HEK293 (cell line): ENCODE results near the gene HINT3.

ENCODE experiments used
- AEBP2 ChIP-seq: fragments of 450-650 bp; formaldehyde crosslinking; IDR thresholded peaks from 2 replicates; pipeline ENCODE4 v1.5.1; 2016; ENCODE audit warnings: missing biosample characterization, missing genetic modification characterization, borderline replicate concordance
- BCL11B ChIP-seq: fragments of 450-650 bp; formaldehyde crosslinking; IDR thresholded peaks from 2 replicates; pipeline ENCODE4 v1.5.1; 2016; ENCODE audit warnings: low read depth, missing biosample characterization, missing genetic modification characterization
- CTCF ChIP-seq: fragments of 450-650 bp; formaldehyde crosslinking; IDR thresholded peaks from 2 replicates; pipeline ENCODE4 v1.5.1; 2016; ENCODE audit warnings: missing biosample characterization, missing genetic modification characterization
- EGR2 ChIP-seq: fragments of 450-650 bp; formaldehyde crosslinking; IDR thresholded peaks from 2 replicates; pipeline ENCODE4 v1.5.1; 2016; ENCODE audit warnings: low read depth, missing biosample characterization, missing genetic modification characterization
- HOXC10 ChIP-seq: sonication (generic); formaldehyde crosslinking; IDR thresholded peaks from 2 replicates; pipeline ENCODE4 v1.8.1; 2023; ENCODE audit warnings: mild to moderate bottlenecking, missing genetic modification reagents
- INSM2 ChIP-seq: fragments of 450-650 bp; formaldehyde crosslinking; IDR thresholded peaks from 2 replicates; pipeline ENCODE4 v1.5.1; 2016; ENCODE audit warnings: missing biosample characterization, missing genetic modification characterization
- OVOL3 ChIP-seq: fragments of 450-650 bp; formaldehyde crosslinking; IDR thresholded peaks from 2 replicates; pipeline ENCODE4 v1.5.1; 2016; ENCODE audit warnings: missing biosample characterization, missing genetic modification characterization
- RBAK ChIP-seq: fragments of 450-650 bp; formaldehyde crosslinking; IDR thresholded peaks from 2 replicates; pipeline ENCODE4 v1.5.1; 2016; ENCODE audit warnings: missing biosample characterization, missing genetic modification characterization
- SCRT2 ChIP-seq: fragments of 450-650 bp; formaldehyde crosslinking; IDR thresholded peaks from 2 replicates; pipeline ENCODE4 v1.5.1; 2016; ENCODE audit warnings: missing biosample characterization, missing genetic modification characterization
- SP7 ChIP-seq: fragments of 450-650 bp; formaldehyde crosslinking; IDR thresholded peaks from 2 replicates; pipeline ENCODE4 v1.5.1; 2016; ENCODE audit warnings: missing biosample characterization, missing genetic modification characterization
- ZBTB21 ChIP-seq: fragments of 450-650 bp; formaldehyde crosslinking; IDR thresholded peaks from 2 replicates; pipeline ENCODE4 v1.5.1; 2017; ENCODE audit warnings: missing biosample characterization, missing genetic modification characterization
- ZBTB48 ChIP-seq: fragments of 450-650 bp; formaldehyde crosslinking; IDR thresholded peaks from 2 replicates; pipeline ENCODE4 v1.5.1; 2016; ENCODE audit warnings: missing biosample characterization, missing genetic modification characterization
- ZIC2 ChIP-seq: fragments of 450-650 bp; formaldehyde crosslinking; IDR thresholded peaks from 2 replicates; pipeline ENCODE4 v1.5.1; 2016; ENCODE audit warnings: missing biosample characterization, missing genetic modification characterization
- ZNF16 ChIP-seq: fragments of 450-650 bp; formaldehyde crosslinking; IDR thresholded peaks from 2 replicates; pipeline ENCODE4 v1.5.1; 2016; ENCODE audit warnings: low read depth, missing biosample characterization, missing genetic modification characterization
- ZNF18 ChIP-seq: fragments of 450-650 bp; formaldehyde crosslinking; IDR thresholded peaks from 2 replicates; pipeline ENCODE4 v1.5.1; 2016; ENCODE audit warnings: missing biosample characterization, missing genetic modification characterization
- ZNF19 ChIP-seq: fragments of 450-650 bp; formaldehyde crosslinking; IDR thresholded peaks from 2 replicates; pipeline ENCODE4; 2016; ENCODE audit warnings: missing biosample characterization, missing genetic modification characterization, low read depth
- ZNF221 ChIP-seq: fragments of 450-650 bp; formaldehyde crosslinking; IDR thresholded peaks from 2 replicates; pipeline ENCODE4 v1.5.1; 2017; ENCODE audit warnings: missing biosample characterization, missing genetic modification characterization, borderline replicate concordance
- ZNF23 ChIP-seq: fragments of 450-650 bp; formaldehyde crosslinking; IDR thresholded peaks from 2 replicates; pipeline ENCODE4 v1.5.1; 2016; ENCODE audit warnings: missing biosample characterization, missing genetic modification characterization, borderline replicate concordance
- ZNF266 ChIP-seq: fragments of 450-650 bp; formaldehyde crosslinking; IDR thresholded peaks from 2 replicates; pipeline ENCODE4 v1.5.1; 2016; ENCODE audit warnings: missing biosample characterization, missing genetic modification characterization, low read depth
- ZNF311 ChIP-seq: fragments of 450-650 bp; formaldehyde crosslinking; IDR thresholded peaks from 2 replicates; pipeline ENCODE4 v1.5.1; 2017; ENCODE audit warnings: missing biosample characterization, missing genetic modification characterization, borderline replicate concordance
- ZNF335 ChIP-seq: fragments of 450-650 bp; formaldehyde crosslinking; conservative IDR thresholded peaks from 2 replicates; pipeline ENCODE4 v1.5.1; 2016; ENCODE audit warnings: missing biosample characterization, missing genetic modification characterization
- ZNF391 ChIP-seq: fragments of 450-650 bp; formaldehyde crosslinking; IDR thresholded peaks from 2 replicates; pipeline ENCODE4 v1.5.1; 2016; ENCODE audit warnings: low read depth, missing biosample characterization, missing genetic modification characterization, borderline replicate concordance
- ZNF580 ChIP-seq: fragments of 450-650 bp; formaldehyde crosslinking; IDR thresholded peaks from 2 replicates; pipeline ENCODE4 v1.5.1; 2016; ENCODE audit warnings: missing biosample characterization, missing genetic modification characterization
- ZNF585B ChIP-seq: fragments of 450-650 bp; formaldehyde crosslinking; IDR thresholded peaks from 2 replicates; pipeline ENCODE4 v1.5.1; 2016; ENCODE audit warnings: missing biosample characterization, missing genetic modification characterization
- ZNF629 ChIP-seq: fragments of 450-650 bp; formaldehyde crosslinking; IDR thresholded peaks from 2 replicates; pipeline ENCODE4 v1.5.1; 2017; ENCODE audit warnings: missing biosample characterization, missing genetic modification characterization
- ZNF654 ChIP-seq: fragments of 450-650 bp; formaldehyde crosslinking; IDR thresholded peaks from 2 replicates; pipeline ENCODE4 v1.5.1; 2016; ENCODE audit warnings: low read depth, missing biosample characterization, missing genetic modification characterization
- ZNF701 ChIP-seq: fragments of 450-650 bp; formaldehyde crosslinking; IDR thresholded peaks from 2 replicates; pipeline ENCODE4 v1.5.1; 2016; ENCODE audit warnings: missing biosample characterization, missing genetic modification characterization
- ZNF704 ChIP-seq: fragments of 450-650 bp; formaldehyde crosslinking; IDR thresholded peaks from 2 replicates; pipeline ENCODE4 v1.5.1; 2016; ENCODE audit warnings: missing biosample characterization, missing genetic modification characterization
- ZNF830 ChIP-seq: fragments of 450-650 bp; IDR thresholded peaks from 2 replicates; pipeline ENCODE4 v1.5.0; 2018; ENCODE audit warnings: missing biosample characterization, missing genetic modification characterization, low read depth, mild to moderate bottlenecking, moderate library complexity

Gene HINT3

GRCh38 chr6:125956506-125957390 is at the start of gene HINT3 (continued):
- TF ChIP-seq ZNF580 (tag by site-specific recombination) (peak; percentile 87), ZNF311 (no peak), HOXC10 (CRISPR knock-in tag) (no peak), INSM2 (tag by site-specific recombination) (peak; percentile 79), ZNF266 (tag by site-specific recombination) (no peak), CTCF (tag by site-specific recombination) (peak; percentile 100), AEBP2 (no peak), RBAK (no peak), ZNF704 (tag by site-specific recombination) (no peak), OVOL3 (tag by site-specific recombination) (peak; percentile 43), ZNF654 (tag by site-specific recombination) (peak; percentile 66), ZNF585B (tag by site-specific recombination) (no peak), ZNF391 (peak; percentile 90; the same call in 1 of the 2 replicates), ZBTB48 (peak; percentile 89), ZNF19 (tag by site-specific recombination) (no peak), ZNF18 (tag by site-specific recombination) (no peak), ZNF16 (0 out of 2 replicates have a peak, but pooled peaks have one; percentile 11), BCL11B (0 out of 2 replicates have a peak, but pooled peaks have one; percentile 55), ZNF221 (tag by site-specific recombination) (no peak), ZNF23 (tag by site-specific recombination) (no peak), ZBTB21 (tag by site-specific recombination) (peak; percentile 99), ZNF629 (peak; percentile 100), SP7 (tag by site-specific recombination) (peak; percentile 90), ZNF335 (peak; percentile 76), EGR2 (tag by site-specific recombination) (peak; percentile 72), ZNF830 (tag by site-specific recombination) (no peak), ZNF701 (0 out of 2 replicates have a peak, but pooled peaks have one; percentile 18), ZIC2 (peak; percentile 82; the same call in 1 of the 2 replicates), SCRT2 (tag by site-specific recombination) (peak; percentile 98)
